Germinal center (tissue), 1 donor: ENCODE measurements around the gene SAP30.

ENCODE experiments used
- DNase-seq: peaks from one replicate; pipeline ENCODE4 v3.0.0; 2012; ENCODE audit warnings: mixed read lengths, low spot score

The SAP30 gene, protein sequence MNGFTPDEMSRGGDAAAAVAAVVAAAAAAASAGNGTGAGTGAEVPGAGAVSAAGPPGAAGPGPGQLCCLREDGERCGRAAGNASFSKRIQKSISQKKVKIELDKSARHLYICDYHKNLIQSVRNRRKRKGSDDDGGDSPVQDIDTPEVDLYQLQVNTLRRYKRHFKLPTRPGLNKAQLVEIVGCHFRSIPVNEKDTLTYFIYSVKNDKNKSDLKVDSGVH

GRCh38 chr4:173370477-173371291 is at the start of gene SAP30:
Gene SAP30 (plus strand): TSS chr4:173370954. CDS start chr4:173371183, 229 bp downstream.
- peak; percentile 96 for DNase-seq

DNA sequence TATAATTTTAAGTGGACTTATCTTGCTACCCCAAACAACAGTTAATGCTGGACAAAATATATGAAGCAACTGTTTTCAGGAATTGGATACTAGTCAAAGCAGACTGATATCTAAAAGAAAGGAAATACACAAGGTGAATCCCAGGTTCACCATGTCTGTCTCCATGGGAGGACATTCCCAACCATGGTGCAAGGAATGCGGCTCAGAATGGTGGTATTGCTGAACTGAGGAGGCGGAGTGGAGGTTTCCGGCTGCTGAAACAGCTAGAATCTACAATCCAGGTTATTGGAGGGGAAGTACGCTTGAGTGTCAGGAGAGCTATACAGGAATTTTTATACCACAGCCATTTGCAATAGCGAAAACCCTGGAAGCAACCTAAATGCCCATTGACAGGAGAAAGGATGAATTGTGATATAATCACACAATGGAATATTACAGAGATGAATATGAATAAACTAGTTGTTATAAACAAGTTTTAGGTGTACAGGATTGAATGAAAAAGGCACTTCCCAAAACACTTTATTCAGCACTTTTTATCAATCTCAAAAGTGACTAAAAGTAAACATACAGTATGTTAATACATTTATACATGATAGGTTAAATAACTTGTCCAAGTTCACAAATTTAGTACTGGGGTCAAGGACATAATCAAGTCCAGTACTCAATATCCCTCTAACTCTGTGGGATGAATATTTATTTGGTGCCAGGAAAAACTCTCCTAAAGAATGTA is 45.6 kb upstream of the SAP30 start:
- DNase-seq: no peak

DNA sequence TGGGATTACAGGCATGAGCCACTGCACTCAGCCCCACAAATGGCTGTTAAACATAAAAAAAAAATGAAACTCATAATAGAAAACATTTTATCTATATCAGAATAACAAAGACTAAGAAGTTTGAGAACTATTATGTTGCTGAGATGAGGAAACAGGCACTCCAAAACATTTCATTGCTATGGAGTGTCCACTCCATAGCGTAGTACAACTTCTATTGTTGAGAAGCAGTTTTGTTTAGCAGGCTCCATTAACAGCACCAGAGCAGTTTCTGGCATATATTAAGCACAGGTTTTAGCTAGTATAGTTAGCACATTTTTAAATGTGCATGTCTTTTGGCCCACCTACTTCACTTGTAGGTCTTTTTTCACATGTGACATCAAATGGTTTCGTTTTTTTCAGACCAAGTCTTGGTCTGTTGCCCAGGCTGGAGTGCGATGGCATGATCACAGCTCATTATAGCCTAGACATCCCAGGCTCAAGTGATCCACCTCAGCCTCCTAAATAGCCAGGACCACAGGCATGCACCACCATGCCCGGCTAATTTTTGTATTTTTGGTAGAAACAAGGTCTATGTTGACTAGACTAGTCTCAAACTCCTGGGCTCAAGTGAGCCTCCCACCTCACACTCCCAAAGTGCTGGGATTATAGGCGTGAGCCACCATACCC is 42.4 kb upstream of the SAP30 start:
- no peak for DNase-seq

DNA sequence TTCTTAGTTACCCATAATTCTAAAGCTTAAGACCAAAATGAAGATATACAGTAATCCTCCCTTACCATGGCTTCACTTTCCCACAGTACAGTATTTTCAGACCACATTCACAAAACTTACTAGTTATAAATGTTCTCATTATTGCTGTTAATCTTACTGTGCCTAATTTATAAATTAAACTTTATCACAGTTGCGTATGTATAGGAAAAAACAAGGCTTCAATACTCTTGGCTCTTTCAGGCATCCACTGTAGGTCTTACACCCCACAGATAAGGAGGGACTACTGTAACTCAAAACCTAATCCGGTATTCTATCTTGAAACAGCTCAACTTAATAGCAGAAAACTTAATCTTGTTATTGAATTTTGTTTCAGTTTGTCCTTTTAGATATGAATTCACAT is 40.2 kb upstream of the SAP30 start:
- DNase-seq: no peak

GRCh38 chr4:173332021-173332487 is 38.7 kb upstream of the SAP30 start:
- no peak for DNase-seq

DNA sequence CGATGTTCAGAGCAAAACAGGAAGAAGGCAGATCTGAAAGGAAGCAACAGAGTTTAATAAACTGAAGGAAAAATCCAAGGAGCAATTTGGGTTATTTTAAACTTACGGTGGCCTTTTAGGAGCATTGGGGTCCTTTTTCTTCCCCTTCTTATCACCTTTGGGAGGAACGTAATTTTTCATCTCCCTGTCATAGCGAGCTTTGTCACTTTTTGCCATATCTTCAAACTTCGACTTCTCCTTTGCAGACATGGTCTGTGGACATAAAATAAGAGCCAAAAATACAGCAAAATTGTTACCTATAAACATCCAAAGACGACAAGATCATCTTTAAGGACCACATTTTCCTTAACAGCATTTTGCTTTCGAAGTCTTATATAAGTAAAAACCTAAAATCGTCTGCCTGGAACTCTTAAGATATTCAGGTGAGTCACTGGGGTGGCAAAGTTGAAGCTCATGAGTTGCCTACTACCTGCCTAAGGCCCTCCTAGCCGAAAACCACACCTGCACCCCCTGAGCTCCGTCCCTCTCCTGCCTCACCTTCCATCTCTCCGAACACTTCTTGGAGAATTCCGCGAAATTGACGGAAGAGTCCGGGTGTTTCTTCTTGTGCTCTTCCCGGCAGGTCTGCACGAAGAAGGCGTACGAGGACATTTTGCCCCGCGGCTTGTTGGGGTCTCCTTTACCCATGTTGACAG is 37.6 kb upstream of the SAP30 start:
- peak; percentile 4 for DNase-seq

GRCh38 chr4:173333658-173334084 is 37.1 kb upstream of the SAP30 start:
- DNase-seq: peak; percentile 25

DNA sequence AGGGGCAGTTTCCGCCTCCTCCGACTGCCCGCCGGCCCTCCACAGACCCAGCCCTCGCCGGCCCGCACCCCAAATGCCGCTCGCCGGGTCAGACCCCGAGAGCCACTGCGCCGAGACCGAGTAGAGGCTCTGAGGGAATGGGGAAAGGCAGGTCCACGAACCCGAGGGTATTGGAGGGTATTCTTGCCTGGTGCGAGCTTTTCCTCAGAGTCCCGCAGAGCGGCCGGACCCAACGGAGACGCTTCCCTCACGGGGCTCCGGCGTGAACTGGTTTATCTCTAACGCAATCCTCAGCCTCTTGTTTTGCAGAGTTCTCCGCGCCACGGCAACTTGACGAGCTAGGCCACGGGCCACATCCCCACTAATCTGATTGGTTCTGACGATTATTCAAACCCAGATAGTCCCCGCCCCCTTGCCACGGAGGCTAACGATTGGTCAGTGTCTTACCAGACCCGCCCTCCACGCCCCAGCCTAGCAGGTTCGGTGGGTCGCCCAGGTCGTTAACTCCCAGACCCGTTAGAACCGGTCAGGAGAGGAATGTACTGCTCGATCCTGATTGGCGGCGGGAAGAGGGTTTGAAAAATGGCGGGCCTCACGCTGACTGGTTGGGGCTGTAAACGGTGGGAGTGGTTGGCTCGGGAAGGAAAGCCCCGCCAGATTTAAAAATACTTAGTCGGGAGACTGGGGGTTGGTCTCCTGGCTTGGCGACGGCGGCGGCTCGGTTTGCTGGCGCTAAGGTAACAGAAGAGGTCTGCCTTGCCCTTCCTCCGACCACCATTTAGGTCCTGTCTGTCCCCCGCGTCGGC is 36.5 kb upstream of the SAP30 start, which contains the start of gene HMGB2:
TSS of gene HMGB2 (minus strand) at position 274 of the 806 bp plus-strand sequence. CDS start 709 bp downstream, outside the sequence.
- DNase-seq: peak; percentile 100

DNA sequence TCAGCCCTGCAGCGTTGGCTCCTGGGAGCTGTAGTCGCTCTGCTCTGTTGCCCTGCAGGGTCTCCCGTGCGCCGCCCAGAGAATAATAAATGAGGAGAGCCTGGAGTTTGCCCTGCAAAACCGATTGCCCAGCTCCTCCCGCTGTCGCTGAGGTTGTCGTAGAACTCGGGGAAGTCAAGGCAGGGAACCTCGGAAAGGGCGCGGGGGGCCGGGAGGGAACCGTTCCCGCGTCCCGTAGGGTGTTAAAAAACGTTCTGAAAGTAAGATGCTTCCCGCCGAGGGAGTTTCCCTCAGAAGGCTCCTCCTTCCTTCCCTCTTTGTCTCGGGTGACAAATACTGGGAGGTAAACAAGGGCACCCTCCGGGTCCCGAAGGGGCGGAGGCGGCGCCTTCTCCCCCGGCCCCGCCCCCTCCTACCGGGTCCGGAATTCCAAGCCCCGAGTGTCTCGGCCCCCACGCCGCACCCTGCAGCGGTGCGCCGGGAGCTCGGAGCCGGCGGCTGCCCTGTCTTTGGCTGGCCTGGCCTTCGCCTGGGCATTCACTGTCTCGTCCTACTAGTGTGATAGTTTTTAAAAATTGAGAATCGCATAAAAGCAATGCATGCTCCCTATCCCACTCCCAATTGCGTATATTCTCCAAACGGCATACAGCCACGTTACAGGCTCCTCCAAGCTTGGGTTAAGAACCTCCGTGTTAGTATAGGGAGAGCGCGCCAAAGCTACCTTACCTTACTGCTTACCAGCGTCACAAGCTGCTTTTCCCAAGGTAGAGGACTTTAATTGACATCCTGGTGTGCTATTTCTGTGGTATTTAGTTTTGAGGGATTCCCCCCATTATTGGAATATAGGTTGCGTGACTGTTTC is 35.6 kb upstream of the SAP30 start:
- peak; percentile 69 for DNase-seq

GRCh38 chr4:173337463-173337862 is 33.3 kb upstream of the SAP30 start:
- no peak for DNase-seq

DNA sequence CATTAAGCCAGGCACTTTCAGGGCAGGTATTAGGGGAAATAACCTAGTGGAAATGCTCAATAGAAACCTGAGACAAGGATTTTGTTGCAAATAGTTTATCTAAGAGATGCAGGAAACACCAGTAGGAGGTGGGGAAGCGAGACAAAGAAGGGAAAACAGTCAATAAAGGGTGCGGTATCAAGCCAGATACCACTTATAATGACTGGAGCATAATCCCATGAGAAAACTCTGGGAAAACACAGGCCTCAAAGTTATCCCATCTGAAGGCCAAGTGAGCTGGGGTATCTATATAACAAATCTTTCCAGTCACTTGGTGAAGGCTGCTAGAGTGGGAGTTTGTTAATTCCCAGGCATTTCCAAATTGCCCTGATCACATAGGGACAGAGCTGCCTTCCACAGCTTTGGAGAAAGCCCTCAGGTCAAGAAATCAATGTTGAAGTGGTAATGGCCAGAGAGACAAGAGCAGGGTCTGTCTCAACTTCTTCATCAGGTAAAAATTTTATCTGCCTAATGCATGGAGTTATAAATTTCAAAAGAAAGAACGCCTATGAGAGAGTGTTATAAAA is 26.8 kb upstream of the SAP30 start:
- DNase-seq: no peak

GRCh38 chr4:173345648-173346047 is 25.1 kb upstream of the SAP30 start:
- no peak for DNase-seq

DNA sequence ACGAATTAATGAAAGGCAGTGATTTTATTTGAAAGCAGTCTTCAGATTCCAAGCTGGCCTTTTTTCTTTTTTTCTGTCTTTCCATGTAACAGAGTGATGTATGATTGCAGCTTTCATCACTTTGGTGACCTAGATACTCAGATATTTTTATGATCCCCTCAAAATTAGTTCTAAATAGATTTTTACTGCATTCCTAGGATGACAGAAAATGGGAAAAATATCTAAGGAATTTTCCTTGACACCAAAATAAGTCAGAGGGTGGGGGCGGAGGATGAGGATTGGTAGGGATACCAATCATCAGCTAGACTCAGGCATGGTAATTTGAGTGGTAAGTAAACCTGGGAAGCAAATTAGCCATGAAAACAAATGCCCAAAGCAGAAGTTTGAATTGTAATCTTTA is 24.7 kb upstream of the SAP30 start:
- DNase-seq: no peak

DNA sequence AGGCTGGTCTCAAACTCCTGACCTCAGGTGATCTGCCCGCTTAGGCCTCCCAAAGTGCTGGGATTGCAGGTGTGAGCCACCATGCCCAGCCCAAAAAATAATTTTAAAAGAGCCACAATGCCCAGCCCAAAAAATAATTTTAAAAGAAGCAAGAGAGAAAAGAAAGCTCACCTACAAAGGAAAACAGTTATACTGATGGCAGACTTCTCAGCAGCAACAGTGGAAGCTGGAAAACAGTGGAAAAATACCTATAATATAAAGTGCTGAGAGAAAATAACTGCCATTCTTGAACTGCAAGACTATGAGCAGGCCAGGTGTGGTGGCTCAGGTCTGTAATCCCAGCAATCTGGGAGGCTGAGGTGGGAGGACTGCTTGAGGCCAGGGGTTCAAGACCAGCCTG is 23.3 kb upstream of the SAP30 start:
- no peak for DNase-seq

DNA sequence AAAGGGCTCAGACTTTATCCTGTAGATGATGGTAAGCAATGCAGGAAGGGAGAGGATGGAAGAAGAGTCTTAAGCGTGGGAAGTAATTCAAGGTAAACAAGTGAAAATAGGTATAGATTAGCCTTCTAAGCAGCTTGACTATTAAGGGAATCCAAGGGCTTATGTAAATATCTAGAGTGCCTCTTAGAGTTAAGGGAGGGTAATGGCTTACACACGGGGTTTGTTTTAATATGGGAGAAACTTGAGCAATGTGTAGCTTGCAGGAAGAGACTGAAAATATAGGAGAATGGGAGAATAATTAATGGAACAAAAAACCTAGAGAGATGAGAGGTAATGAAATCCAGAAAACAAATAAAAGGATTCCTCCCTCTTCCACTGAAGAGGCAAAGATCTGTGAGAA is 12.8 kb upstream of the SAP30 start:
- no peak for DNase-seq

DNA sequence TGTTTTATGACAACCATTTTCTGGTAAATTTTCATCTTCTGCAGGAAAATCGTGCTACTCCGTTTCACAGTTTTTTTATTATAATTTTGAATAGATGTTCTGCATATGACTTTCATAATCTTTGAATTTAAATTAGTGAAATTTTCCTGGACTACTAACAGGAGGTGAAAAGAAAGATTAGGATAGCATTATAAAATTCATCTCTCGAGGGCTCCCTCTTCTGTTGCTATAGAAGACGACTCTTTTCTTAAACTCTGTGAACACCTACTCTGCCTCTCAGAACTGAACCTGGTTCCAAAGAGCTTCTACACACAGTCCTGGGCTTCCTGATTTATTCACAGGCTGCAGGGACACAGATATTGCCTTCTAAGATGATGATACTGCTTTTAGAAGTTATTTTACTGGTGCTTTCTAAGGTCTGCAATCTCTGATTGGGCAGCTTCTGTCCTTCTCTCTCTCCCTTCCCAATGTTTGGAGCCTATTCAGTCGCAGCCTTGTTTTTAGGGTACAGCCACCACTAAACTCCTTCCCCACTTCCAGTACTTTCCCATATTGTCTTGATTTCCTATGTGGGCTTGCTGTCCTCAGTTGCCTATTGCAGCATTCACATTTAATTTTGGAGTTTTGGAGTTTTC is 10.1 kb upstream of the SAP30 start:
- no peak for DNase-seq

GRCh38 chr4:173362666-173363065 is 8.1 kb upstream of the SAP30 start:
- no peak for DNase-seq

GRCh38 chr4:173365359-173365996 is 5.3 kb upstream of the SAP30 start:
- DNase-seq: no peak
